H1 (cell line): Measurements from ENCODE around the gene SCGB1A1. TPM values are rescaled to one million over a fixed set of nuclear protein-coding genes. Genes with fewer than 3 reads are reported as not detected.

Experiments used
- CTCF ChIA-PET: fragments of 300-600 bp; sonication (Branson Sonifier 250); formaldehyde crosslinking; loops from one replicate; lab custom pipeline; 2021; ENCODE audit not compliant: partially characterized antibody; lab: Charles Lee
- POLR2A ChIA-PET: fragments of 300-600 bp; sonication (Branson Sonifier 250); formaldehyde crosslinking; loops from one replicate; lab custom pipeline; 2021; ENCODE audit warnings: inconsistent platforms; ENCODE audit not compliant: partially characterized antibody; lab: Charles Lee
- DNase-seq, 2 experiments: peaks; one replicate each; pipeline versions ENCODE4 v3.0.0 to v3.0.0-alpha.2; 2010 to 2022; ENCODE audit warnings: low spot score in 2 of 2, low read depth in 1 of 2, mixed read lengths in 1 of 2
- FAIRE-seq: peaks from 2 replicates; lab custom pipeline; 2011; peaks lifted over from hg19 to GRCh38; lab: Jason Lieb, UNC
- H2AFZ ChIP-seq: 2 replicates; pipeline ENCODE4 v1.8.1; 2012; ENCODE audit warnings: low read length, inconsistent platforms
- H2AK5ac ChIP-seq: 2 replicates; pipeline ENCODE4 v1.6.1; 2013; ENCODE audit warnings: low read depth, low read length
- H2BK120ac ChIP-seq: replicated peaks from 2 replicates; pipeline ENCODE3; 2013; ENCODE audit warnings: low read depth, low read length, inconsistent platforms
- H2BK12ac ChIP-seq: 2 replicates; pipeline ENCODE4 v1.6.1; 2013; ENCODE audit warnings: low read depth, low read length
- H2BK15ac ChIP-seq: 2 replicates; pipeline ENCODE4 v1.6.1; 2013; ENCODE audit warnings: low read length
- H2BK20ac ChIP-seq: 2 replicates; pipeline ENCODE4 v1.6.1; 2013; ENCODE audit warnings: low read length
- H2BK5ac ChIP-seq: 2 replicates; pipeline ENCODE4 v1.6.1; 2013; ENCODE audit warnings: low read depth, low read length
- H3K14ac ChIP-seq: 2 replicates; pipeline ENCODE4 v1.6.1; 2013; ENCODE audit warnings: inconsistent platforms; ENCODE audit not compliant: insufficient read length
- H3K18ac ChIP-seq: 2 replicates; pipeline ENCODE4 v1.6.1; 2013; ENCODE audit warnings: low read length; ENCODE audit errors: extremely low read depth
- H3K23ac ChIP-seq: 2 replicates; pipeline ENCODE4 v1.6.1; 2013; ENCODE audit warnings: inconsistent platforms; ENCODE audit not compliant: insufficient read length
- H3K23me2 ChIP-seq: 2 replicates; pipeline ENCODE4 v1.6.1; 2013; ENCODE audit warnings: low read depth, low read length
- H3K27ac ChIP-seq: 2 replicates; pipeline ENCODE4 v1.6.1; 2011; ENCODE audit warnings: low read depth, low read length, inconsistent platforms
- H3K27me3 ChIP-seq, 4 experiments: replicated peaks in 1 of 4; 1 replicate in 1 of 4; 2 replicates in 3 of 4; pipeline versions ENCODE4 v1.6.1 to v1.8.1; 2011 to 2013; ENCODE audit warnings: low read length in 3 of 4, mild to moderate bottlenecking in 3 of 4, inconsistent platforms in 2 of 4, mixed read lengths in 2 of 4, moderate library complexity in 1 of 4; ENCODE audit not compliant: control insufficient read depth in 3 of 4, insufficient read depth in 3 of 4; ENCODE audit errors: extremely low read depth in 1 of 4
- H3K36me3 ChIP-seq, 4 experiments: 2 replicates each; pipeline versions ENCODE4 v1.6.1 to v1.8.1; 2011 to 2013; ENCODE audit warnings: mild to moderate bottlenecking in 4 of 4, low read length in 3 of 4, moderate library complexity in 2 of 4, control low read depth in 1 of 4, inconsistent platforms in 1 of 4; ENCODE audit not compliant: insufficient read depth in 4 of 4, control insufficient read depth in 2 of 4
- H3K4ac ChIP-seq: replicated peaks from 2 replicates; pipeline ENCODE3; 2013; ENCODE audit warnings: low read length, low read depth, mixed read lengths, inconsistent platforms; ENCODE audit not compliant: insufficient read length
- H3K4me1 ChIP-seq, 4 experiments: replicated peaks in 1 of 4; 1 replicate in 1 of 4; 2 replicates in 3 of 4; pipeline versions ENCODE4 v1.6.1 to v1.8.1; 2011 to 2013; ENCODE audit warnings: low read length in 3 of 4, inconsistent platforms in 2 of 4, mixed read lengths in 1 of 4; ENCODE audit not compliant: insufficient read depth in 4 of 4, control insufficient read depth in 3 of 4
- H3K4me2 ChIP-seq, 2 experiments: 2 replicates each; pipeline versions ENCODE4 v1.6.1 to v1.8.1; 2011 to 2013; ENCODE audit warnings: low read depth in 2 of 2, low read length in 2 of 2, control low read depth in 1 of 2, inconsistent platforms in 1 of 2, mild to moderate bottlenecking in 1 of 2; ENCODE audit not compliant: insufficient read depth in 1 of 2
- H3K4me3 ChIP-seq, 4 experiments: fragments of 200-600, 300-600 bp in 1 of 4; sonication (generic), shearing (Covaris generic), sonication (Bioruptor Twin) in 1 of 4; 2 replicates each; pipeline versions ENCODE4 v1.5.1 to v1.8.1; 2011 to 2016; ENCODE audit warnings: low read length in 4 of 4, low read depth in 3 of 4, control low read depth in 2 of 4, inconsistent platforms in 2 of 4, mild to moderate bottlenecking in 2 of 4, mixed read lengths in 1 of 4, moderate library complexity in 1 of 4; ENCODE audit not compliant: insufficient read depth in 2 of 4; ENCODE audit errors: extremely low read depth in 1 of 4
- H3K56ac ChIP-seq: replicated peaks from 2 replicates; pipeline ENCODE3; 2013; ENCODE audit warnings: low read depth, mild to moderate bottlenecking, mixed read lengths, low read length, inconsistent platforms; ENCODE audit not compliant: insufficient read length
- H3K79me1 ChIP-seq: 2 replicates; pipeline ENCODE4 v1.6.1; 2013; ENCODE audit warnings: low read depth, low read length, control low read depth
- H3K79me2 ChIP-seq, 2 experiments: 2 replicates each; pipeline versions ENCODE4 v1.6.1 to v1.8.1; 2012 to 2013; ENCODE audit warnings: low read length in 2 of 2, mild to moderate bottlenecking in 2 of 2, inconsistent platforms in 1 of 2; ENCODE audit not compliant: insufficient read depth in 2 of 2, control insufficient read depth in 1 of 2
- H3K9ac ChIP-seq, 4 experiments: replicated peaks in 1 of 4; 1 replicate in 1 of 4; 2 replicates in 3 of 4; pipeline versions ENCODE4 v1.6.1 to v1.8.1; 2011 to 2013; ENCODE audit warnings: low read depth in 3 of 4, low read length in 3 of 4, control low read depth in 2 of 4, mild to moderate bottlenecking in 2 of 4, moderate library complexity in 2 of 4, inconsistent platforms in 1 of 4; ENCODE audit errors: extremely low read depth in 1 of 4
- H3K9me3 ChIP-seq, 2 experiments: 2 replicates each; pipeline versions ENCODE4 v1.6.1 to v1.8.1; 2012 to 2013; ENCODE audit warnings: mild to moderate bottlenecking in 2 of 2, moderate library complexity in 2 of 2, control low read depth in 1 of 2, inconsistent platforms in 1 of 2, low read depth in 1 of 2, low read length in 1 of 2, mixed read lengths in 1 of 2; ENCODE audit not compliant: insufficient read depth in 2 of 2
- H4K20me1 ChIP-seq, 2 experiments: replicated peaks in 1 of 2; 2 replicates each; pipeline versions ENCODE3 to v1.8.1; 2011 to 2013; ENCODE audit warnings: inconsistent platforms in 2 of 2, low read length in 2 of 2, mild to moderate bottlenecking in 1 of 2; ENCODE audit not compliant: insufficient read depth in 2 of 2, control insufficient read depth in 1 of 2
- H4K5ac ChIP-seq: 2 replicates; pipeline ENCODE4 v1.6.1; 2013; ENCODE audit warnings: low read length, low read depth, mixed read lengths, inconsistent platforms; ENCODE audit not compliant: insufficient read length
- H4K8ac ChIP-seq: 2 replicates; pipeline ENCODE4 v1.8.0; 2013; ENCODE audit warnings: mild to moderate bottlenecking, moderate library complexity, low read length, inconsistent platforms; ENCODE audit not compliant: insufficient read depth; ENCODE audit errors: extremely low read depth
- H4K91ac ChIP-seq: replicated peaks from 2 replicates; pipeline ENCODE3; 2013; ENCODE audit warnings: low read length, mixed read lengths, inconsistent platforms; ENCODE audit not compliant: insufficient read length
- BACH1 ChIP-seq: IDR thresholded peaks from 2 replicates; pipeline ENCODE4 v1.6.1; 2012; ENCODE audit warnings: low read length, improper control_type of control experiment
- CTBP2 ChIP-seq: IDR thresholded peaks from 2 replicates; pipeline ENCODE4 v1.7.0; 2011; ENCODE audit warnings: borderline replicate concordance, mild to moderate bottlenecking, moderate library complexity, mixed read lengths, low read length; ENCODE audit not compliant: insufficient read depth, insufficient read length
- KDM5A ChIP-seq: fragments of 200-600 bp; IDR thresholded peaks from 2 replicates; pipeline ENCODE4 v1.7.1; 2012; ENCODE audit warnings: mild to moderate bottlenecking, low read length, inconsistent platforms, mixed read lengths
- RFX5 ChIP-seq: IDR thresholded peaks from 2 replicates; pipeline ENCODE4 v1.6.1; 2011; ENCODE audit warnings: low read depth, low read length, improper control_type of control experiment, borderline replicate concordance
- RXRA ChIP-seq: IDR thresholded peaks from 2 replicates; pipeline ENCODE4 v1.6.1; 2011; ENCODE audit warnings: low read depth, mild to moderate bottlenecking, low read length, moderate library complexity; ENCODE audit not compliant: insufficient read depth
- SP1 ChIP-seq: IDR thresholded peaks from 2 replicates; pipeline ENCODE4 v1.6.1; 2011; ENCODE audit warnings: low read depth, low read length
- WGBS, 2 experiments: shearing (Covaris generic) in 1 of 2; methylation state at CpG; one replicate each; pipeline versions ENCODE4 v1.1.6 to v1.1.7; 2013 to 2015; ENCODE audit warnings: low lambda C conversion rate in 2 of 2, mixed read lengths in 2 of 2, inconsistent platforms in 1 of 2, low coverage in 1 of 2, missing lambda C conversion rate in 1 of 2; ENCODE audit not compliant: insufficient replicate concordance in 2 of 2, insufficient coverage in 1 of 2, insufficient read length in 1 of 2; ENCODE audit errors: extremely low coverage in 1 of 2, missing lambda C conversion rate in 1 of 2; 5-methylcytosine and 5-hydroxymethylcytosine counted together
- polyA plus RNA-seq, 7 experiments: library from polyadenylated mRNA; depleted of rRNA in 3 of 7; stranded (reverse) in 5 of 7; unstranded in 2 of 7; fragments of >200 nt in 5 of 7; fragments of 200-250 nt in 2 of 7; gene quantifications; 1 replicate in 5 of 7; 2 replicates in 1 of 7; 4 replicates in 1 of 7; pipeline versions ENCODE4 v1.2.1 to v1.2.3, GENCODE V29; 2011 to 2013; ENCODE audit warnings: missing spikeins in 2 of 7, mixed read lengths in 2 of 7
- total RNA-seq: library from RNA; stranded (reverse); fragmentation: NEBNext Ultra II Directional; extraction: Animal tissue kit (Norgen Biotek cat#: 25700); gene quantifications from 2 replicates; pipeline ENCODE4 v1.2.1, GENCODE V29; 2021
- TF ChIP-seq, protein P1 (sequence below): IDR thresholded peaks from 2 replicates; pipeline ENCODE4 v1.6.1; 2012; ENCODE audit warnings: low read length, inconsistent platforms

SCGB1A1 gene
- total and polyA plus RNA-seq, 2 of the 8 experiments (the other 6 are each of a cell fraction or from before 2014, with no cell fraction given) = not detected

DNA sequence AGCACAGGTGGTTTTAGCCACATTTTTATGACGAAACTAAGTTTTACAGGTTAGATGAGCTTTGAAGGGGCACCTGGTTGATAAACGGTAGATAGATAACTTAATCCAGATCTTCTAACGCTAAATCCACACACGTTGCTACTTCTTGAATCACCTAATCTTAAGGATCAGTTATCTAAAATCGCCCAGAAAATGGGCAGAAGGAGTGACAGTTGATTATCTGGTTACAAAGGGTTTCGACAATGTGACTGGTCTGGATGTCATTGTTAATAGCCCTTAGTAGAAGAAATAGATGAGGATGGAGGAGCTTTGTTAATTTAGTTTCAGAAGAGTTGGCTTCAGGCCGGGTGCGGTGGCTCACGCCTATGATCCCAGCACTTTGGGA, 43.7 kb downstream of the SCGB1A1 start:
- Histone ChIP-seq H3K23me2 (no peaks in the 10 kb centered on the region), H3K79me1 (no peaks in the 10 kb centered on the region), H3K9ac (no peak overlapping the region), H4K20me1 (no peaks in the 10 kb centered on the region), H3K79me2 (no peaks in the 10 kb centered on the region), H4K8ac (no peak overlapping the region), H2AK5ac (no peak overlapping the region), H4K91ac (no peak overlapping the region), H3K27ac (no peak overlapping the region), H3K27me3 (no peaks in the 10 kb centered on the region; a peak in 1 of 7 replicates), H3K4me3 (no peak overlapping the region), H2BK5ac (no peak overlapping the region), H4K5ac (no peak overlapping the region), H3K4me2 (no peak overlapping the region), H2BK12ac (no peak overlapping the region), H3K18ac (no peak overlapping the region), H3K56ac (no peak overlapping the region), H2BK15ac (no peak overlapping the region), H3K4me1 (no peaks in the 10 kb centered on the region), H3K9me3 (no peaks in the 10 kb centered on the region), H3K14ac (no peak overlapping the region), H3K4ac (no peak overlapping the region), H3K23ac (no peak overlapping the region), H3K36me3 (no peaks in the 10 kb centered on the region), H2AFZ (no peak overlapping the region), H2BK120ac (no peak overlapping the region), H2BK20ac (no peak overlapping the region)
- no peak for DNase-seq
- CTCF ChIA-PET = interaction anchor here (0.6 to 1.9 kb wide), 5 partner anchors 16 to 95 kb away, joined by 3 to 7 read pairs (median 3); no protein-coding TSS in a partner anchor
- POLR2A ChIA-PET = interaction anchor here (1.2 kb wide), 1 partner anchor 19 kb away, joined by 4 read pairs; no protein-coding TSS in a partner anchor
- WGBS, 2 experiments = 84% methylated on average over 9 of the region's 9 CpGs; no CpG with 5 or more reads in 1 of the 2 experiments
- no peak for FAIRE-seq
- TF ChIP-seq CTBP2 = no peak
- no peak for TF ChIP-seq KDM5A
- no peak for TF ChIP-seq BACH1
- no peak for TF ChIP-seq RFX5
- TF ChIP-seq SP1 = no peak
- no peak for TF ChIP-seq RXRA
- TF ChIP-seq, protein P1, sequence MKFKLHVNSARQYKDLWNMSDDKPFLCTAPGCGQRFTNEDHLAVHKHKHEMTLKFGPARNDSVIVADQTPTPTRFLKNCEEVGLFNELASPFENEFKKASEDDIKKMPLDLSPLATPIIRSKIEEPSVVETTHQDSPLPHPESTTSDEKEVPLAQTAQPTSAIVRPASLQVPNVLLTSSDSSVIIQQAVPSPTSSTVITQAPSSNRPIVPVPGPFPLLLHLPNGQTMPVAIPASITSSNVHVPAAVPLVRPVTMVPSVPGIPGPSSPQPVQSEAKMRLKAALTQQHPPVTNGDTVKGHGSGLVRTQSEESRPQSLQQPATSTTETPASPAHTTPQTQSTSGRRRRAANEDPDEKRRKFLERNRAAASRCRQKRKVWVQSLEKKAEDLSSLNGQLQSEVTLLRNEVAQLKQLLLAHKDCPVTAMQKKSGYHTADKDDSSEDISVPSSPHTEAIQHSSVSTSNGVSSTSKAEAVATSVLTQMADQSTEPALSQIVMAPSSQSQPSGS = no peak
